Uterus (tissue), 4 donors: ENCODE measurements around the gene CCL7. TPM values are rescaled to one million over a fixed set of nuclear protein-coding genes. Genes with fewer than 3 reads are reported as not detected.

Experiments
- DNase-seq, 2 donors: peaks; one replicate each; pipeline ENCODE4 v3.0.0-alpha.2; 2019 to 2020
- H3K27ac ChIP-seq, 2 donors: fragments of 200-600 bp; sonication (generic); 1 replicate in 1 of 2; 2 replicates in 1 of 2; pipeline ENCODE4 v1.5.1; 2016 to 2018
- H3K27me3 ChIP-seq, 2 donors: fragments of 200-600 bp; sonication (generic); one replicate each; pipeline ENCODE4 v1.5.1; 2018 to 2019; ENCODE audit warnings: control low read depth in 1 of 2
- H3K36me3 ChIP-seq, 2 donors: fragments of 200-600 bp; sonication (generic); one replicate each; pipeline ENCODE4 v1.5.1; 2019; ENCODE audit warnings: control low read depth in 1 of 2
- H3K4me1 ChIP-seq, 2 donors: fragments of 200-600 bp; sonication (generic); one replicate each; pipeline ENCODE4 v1.5.1; 2018 to 2019; ENCODE audit warnings: control low read depth in 1 of 2
- H3K4me3 ChIP-seq, 2 donors: fragments of 200-600 bp; sonication (generic); 1 replicate in 1 of 2; 2 replicates in 1 of 2; pipeline ENCODE4 v1.5.1; 2018 to 2019; ENCODE audit warnings: mild to moderate bottlenecking in 1 of 2
- H3K9me3 ChIP-seq, 2 donors: fragments of 200-600 bp; sonication (generic); one replicate each; pipeline ENCODE4 v1.5.1; 2019; ENCODE audit warnings: control low read depth in 1 of 2
- POLR2A ChIP-seq, 2 donors: fragments of 450-650 bp; IDR thresholded peaks; one replicate each; pipeline ENCODE4 v1.6.1; 2016; ENCODE audit warnings: antibody characterized with exemption in 2 of 2, mild to moderate bottlenecking in 1 of 2, moderate library complexity in 1 of 2
- intact Hi-C: fragments of 100-400 bp; cut with DNase I; formaldehyde crosslinking; loops from one replicate; pipeline ENCODE4 v1.15.1; 2023; ENCODE audit warnings: low total_unique reads
- total RNA-seq, 4 donors: library from RNA; depleted of rRNA in 3 of 4; stranded (reverse); fragments of >200 nt in 3 of 4; gene quantifications; one replicate each; pipeline versions ENCODE4 v1.1.0 to v1.2.4, GENCODE V29; 2014 to 2023
- TF ChIP-seq, protein P1 (sequence below), 4 experiments: fragments of 200-600 bp in 2 of 4; fragments of 450-650 bp in 2 of 4; sonication (generic) in 2 of 4; IDR thresholded peaks; one replicate each; pipeline ENCODE4 v1.5.1; 2016 to 2019; ENCODE audit warnings: antibody characterized with exemption in 4 of 4, mild to moderate bottlenecking in 2 of 4, moderate library complexity in 1 of 4
- donor health status: DM: yes; HTN: yes; CAD: no.

The CCL7 gene
- total RNA-seq, 4 donors from 2014 or later = not detected

DNA sequence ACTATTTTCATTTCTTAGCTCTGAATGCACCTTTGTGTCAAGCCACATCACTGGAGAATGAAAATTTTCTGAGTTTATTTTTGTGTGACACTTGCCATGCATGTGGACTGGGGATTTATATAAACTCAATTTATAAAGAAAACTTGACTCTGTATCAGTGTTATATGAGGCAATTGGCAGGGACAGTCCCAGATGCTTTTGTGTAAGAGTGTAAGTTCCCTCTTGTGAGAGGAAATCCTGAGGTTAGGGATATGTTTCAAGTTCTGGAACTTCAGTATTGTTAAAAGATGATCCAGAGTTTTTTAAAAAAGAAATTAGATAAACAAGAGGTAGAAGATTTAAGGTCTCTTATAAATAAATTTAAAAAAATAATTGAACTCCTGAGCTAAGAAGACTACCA, 38.4 kb downstream of the CCL7 start:
- intact Hi-C loops = no loop called here
- H3K27ac ChIP-seq = no peak overlapping the region
- no peaks in the 10 kb centered on the region for H3K9me3 ChIP-seq
- no peaks in the 10 kb centered on the region for H3K36me3 ChIP-seq
- no peaks in the 10 kb centered on the region for H3K27me3 ChIP-seq
- TF ChIP-seq, protein P1, sequence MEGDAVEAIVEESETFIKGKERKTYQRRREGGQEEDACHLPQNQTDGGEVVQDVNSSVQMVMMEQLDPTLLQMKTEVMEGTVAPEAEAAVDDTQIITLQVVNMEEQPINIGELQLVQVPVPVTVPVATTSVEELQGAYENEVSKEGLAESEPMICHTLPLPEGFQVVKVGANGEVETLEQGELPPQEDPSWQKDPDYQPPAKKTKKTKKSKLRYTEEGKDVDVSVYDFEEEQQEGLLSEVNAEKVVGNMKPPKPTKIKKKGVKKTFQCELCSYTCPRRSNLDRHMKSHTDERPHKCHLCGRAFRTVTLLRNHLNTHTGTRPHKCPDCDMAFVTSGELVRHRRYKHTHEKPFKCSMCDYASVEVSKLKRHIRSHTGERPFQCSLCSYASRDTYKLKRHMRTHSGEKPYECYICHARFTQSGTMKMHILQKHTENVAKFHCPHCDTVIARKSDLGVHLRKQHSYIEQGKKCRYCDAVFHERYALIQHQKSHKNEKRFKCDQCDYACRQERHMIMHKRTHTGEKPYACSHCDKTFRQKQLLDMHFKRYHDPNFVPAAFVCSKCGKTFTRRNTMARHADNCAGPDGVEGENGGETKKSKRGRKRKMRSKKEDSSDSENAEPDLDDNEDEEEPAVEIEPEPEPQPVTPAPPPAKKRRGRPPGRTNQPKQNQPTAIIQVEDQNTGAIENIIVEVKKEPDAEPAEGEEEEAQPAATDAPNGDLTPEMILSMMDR (IDR thresholded peaks at IDR 0.05) = no peak
- no peak for TF ChIP-seq POLR2A (IDR thresholded peaks at IDR 0.05)
- no peak for DNase-seq
- no peak overlapping the region for H3K4me3 ChIP-seq
- peaks cover 0 to 4% of the 10 kb centered on the region in 2 donors for H3K4me1 ChIP-seq

DNA sequence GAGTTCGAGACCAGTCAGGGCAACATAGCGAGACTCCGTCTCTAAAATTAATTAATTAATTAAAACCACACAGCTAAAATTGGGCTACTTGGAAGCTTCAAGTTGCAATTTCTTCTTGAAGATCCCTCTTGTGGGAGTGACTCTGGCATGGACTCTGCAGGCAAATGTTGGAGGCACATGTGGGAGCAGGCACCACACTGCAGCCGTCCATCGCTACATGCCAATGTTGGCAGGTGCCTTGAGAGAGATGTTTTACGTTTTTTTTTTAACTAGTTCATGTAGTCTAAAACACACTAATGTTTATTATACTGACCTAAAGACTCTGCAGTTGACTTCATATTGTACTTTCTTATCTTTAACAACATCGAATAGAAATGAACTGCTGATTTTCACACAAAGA, 41.3 kb downstream of the CCL7 start:
- Histone ChIP-seq H3K4me3 (no peak overlapping the region), H3K36me3 (no peaks in the 10 kb centered on the region), H3K4me1 (peaks cover 0 to 4% of the 10 kb centered on the region in 2 donors), H3K27ac (no peak overlapping the region), H3K27me3 (peaks cover 0 to 5% of the 10 kb centered on the region in 2 donors), H3K9me3 (no peaks in the 10 kb centered on the region)
- TF ChIP-seq, protein P1 (IDR thresholded peaks at IDR 0.05) = no peak
- TF ChIP-seq POLR2A (IDR thresholded peaks at IDR 0.05) = no peak
- no peak for DNase-seq
- intact Hi-C loops = no loop called here

DNA sequence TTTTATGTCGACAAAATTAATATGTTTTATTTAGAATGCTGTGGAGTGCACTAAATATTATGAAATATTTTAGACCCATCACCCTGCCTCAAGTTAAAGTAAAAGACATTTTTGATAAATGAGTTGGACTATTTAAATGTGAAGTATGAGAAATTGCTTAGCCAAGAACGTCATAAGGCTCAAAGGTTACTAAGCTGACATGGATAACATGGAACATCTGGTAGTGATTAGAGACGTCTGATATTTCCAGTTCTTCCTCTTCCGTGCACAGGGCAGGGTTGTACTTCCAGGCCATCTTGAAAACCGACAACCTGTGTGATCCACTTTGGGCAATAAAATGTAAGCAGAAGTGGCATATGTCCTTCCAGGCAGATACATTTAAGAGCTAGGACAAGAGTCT, 42.1 kb downstream of the CCL7 start:
- intact Hi-C loops = no loop called here
- H3K27me3 ChIP-seq = peaks cover 0 to 5% of the 10 kb centered on the region in 2 donors
- DNase-seq = no peak
- H3K4me1 ChIP-seq = peaks cover 0 to 4% of the 10 kb centered on the region in 2 donors
- H3K4me3 ChIP-seq = no peak overlapping the region
- no peaks in the 10 kb centered on the region for H3K9me3 ChIP-seq
- H3K36me3 ChIP-seq = no peaks in the 10 kb centered on the region
- H3K27ac ChIP-seq = peak overlapping the region; percentile 52 to 69
- TF ChIP-seq, protein P1 (IDR thresholded peaks at IDR 0.05) = no peak
- no peak for TF ChIP-seq POLR2A (IDR thresholded peaks at IDR 0.05)

DNA sequence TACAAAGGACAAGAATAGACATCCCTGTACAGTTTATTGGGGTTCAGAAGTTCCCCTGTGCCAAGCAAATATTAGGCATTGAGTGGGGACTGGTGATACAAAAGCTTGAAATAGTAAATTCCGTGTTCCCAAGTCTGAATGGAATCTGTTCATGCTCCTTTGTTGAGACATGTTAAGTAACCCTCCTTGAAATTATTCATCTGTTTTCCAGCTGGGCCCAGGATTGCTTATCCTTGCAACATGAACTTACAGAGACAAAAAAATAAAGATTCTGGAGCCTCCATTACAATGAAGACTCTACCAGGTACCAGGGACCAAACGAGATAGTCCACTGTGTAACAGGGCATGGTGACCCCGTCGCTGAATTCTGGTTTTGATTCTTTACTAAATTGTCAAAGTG, 43.1 kb downstream of the CCL7 start:
- Histone ChIP-seq H3K4me3 (no peak overlapping the region), H3K9me3 (no peaks in the 10 kb centered on the region), H3K27me3 (peaks cover 0 to 5% of the 10 kb centered on the region in 2 donors), H3K4me1 (peaks cover 0 to 4% of the 10 kb centered on the region in 2 donors), H3K27ac (peak overlapping the region; percentile 52 to 69), H3K36me3 (no peaks in the 10 kb centered on the region)
- intact Hi-C loops = no loop called here
- peak in 1 of 2 donors; percentile 35 for DNase-seq
- TF ChIP-seq, protein P1 (IDR thresholded peaks at IDR 0.05) = no peak

DNA sequence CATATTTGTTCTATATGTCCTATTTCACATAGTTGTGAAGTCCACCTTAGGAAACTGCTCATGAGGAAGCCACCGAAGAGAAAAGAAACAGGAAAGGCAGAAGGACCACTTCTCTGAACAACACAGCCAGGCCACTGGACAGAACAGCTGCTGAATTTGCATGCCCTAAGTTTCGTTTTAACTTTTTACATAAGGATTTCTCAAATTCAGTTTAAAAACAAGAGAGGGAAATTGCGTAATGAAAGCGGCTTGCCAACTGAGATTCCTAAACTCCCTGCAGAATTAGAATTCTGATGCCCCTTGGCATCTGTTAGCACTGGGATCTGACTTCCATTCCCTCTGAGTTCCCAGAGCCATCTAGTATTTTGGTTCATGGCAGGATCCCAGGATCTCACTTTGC, 44.3 kb downstream of the CCL7 start:
- intact Hi-C loops = no loop called here
- DNase-seq = peak; percentile 37 to 56
- TF ChIP-seq, protein P1 (IDR thresholded peaks at IDR 0.05) = no peak
- Histone ChIP-seq H3K27ac (peak overlapping the region; percentile 52 to 54), H3K9me3 (no peaks in the 10 kb centered on the region), H3K27me3 (peaks cover 0 to 5% of the 10 kb centered on the region in 2 donors), H3K36me3 (no peaks in the 10 kb centered on the region), H3K4me1 (peaks cover 0 to 4% of the 10 kb centered on the region in 2 donors), H3K4me3 (no peak overlapping the region)
